H1 (cell line): ENCODE data around the gene ARHGDIG. TPM values are rescaled to one million over a fixed set of nuclear protein-coding genes. Genes with fewer than 3 reads are reported as not detected.

Experiments used
- CHD1 ChIP-seq: IDR thresholded peaks from 2 replicates; pipeline ENCODE4 v1.6.1; 2012; ENCODE audit warnings: low read depth, low read length, improper control_type of control experiment
- EP300 ChIP-seq, 2 experiments: IDR thresholded peaks; 1 replicate in 1 of 2; 2 replicates in 1 of 2; pipeline ENCODE4 v1.6.1; 2011 to 2012; ENCODE audit warnings: low read depth in 2 of 2, low read length in 2 of 2, mild to moderate bottlenecking in 2 of 2, borderline replicate concordance in 1 of 2, inconsistent platforms in 1 of 2, moderate library complexity in 1 of 2
- HDAC6 ChIP-seq: IDR thresholded peaks from one replicate; pipeline ENCODE4 v1.7.1; 2012; ENCODE audit warnings: low read depth, mild to moderate bottlenecking, inconsistent platforms, low read length, moderate library complexity
- NANOG ChIP-seq: IDR thresholded peaks from 2 replicates; pipeline ENCODE4 v1.6.1; 2011; ENCODE audit warnings: low read length, low read depth, mild to moderate bottlenecking, inconsistent platforms; ENCODE audit not compliant: insufficient read depth, poor library complexity, severe bottlenecking
- SAP30 ChIP-seq: fragments of 300-600 bp; sonication (generic); IDR thresholded peaks from 2 replicates; pipeline ENCODE4 v1.7.1; 2012; ENCODE audit warnings: low read length, moderate library complexity, mild to moderate bottlenecking, inconsistent platforms; ENCODE audit not compliant: insufficient read depth, insufficient replicate concordance
- TBP ChIP-seq: IDR thresholded peaks from 2 replicates; pipeline ENCODE4 v1.6.1; 2011; ENCODE audit warnings: low read depth, low read length, improper control_type of control experiment
- polyA plus RNA-seq, 7 experiments: library from polyadenylated mRNA; depleted of rRNA in 3 of 7; stranded (reverse) in 5 of 7; unstranded in 2 of 7; fragments of >200 nt in 5 of 7; fragments of 200-250 nt in 2 of 7; gene quantifications; 1 replicate in 5 of 7; 2 replicates in 1 of 7; 4 replicates in 1 of 7; pipeline versions ENCODE4 v1.2.1 to v1.2.3, GENCODE V29; 2011 to 2013; ENCODE audit warnings: missing spikeins in 2 of 7, mixed read lengths in 2 of 7
- total RNA-seq: library from RNA; stranded (reverse); fragmentation: NEBNext Ultra II Directional; extraction: Animal tissue kit (Norgen Biotek cat#: 25700); gene quantifications from 2 replicates; pipeline ENCODE4 v1.2.1, GENCODE V29; 2021

The ARHGDIG gene
- total and polyA plus RNA-seq, 2 of the 8 experiments (the other 6 are each of a cell fraction or from before 2014, with no cell fraction given), result 1.2 to 2.9 TPM

- TF ChIP-seq NANOG (no peak), SAP30 (no peak), HDAC6 (no peak), TBP (no peak), EP300 (IDR thresholded peaks at IDR 0.05; ENCODE audit: borderline replicate concordance in 1 of 2, low read depth in 2 of 2, low read length in 2 of 2) (no peak), CHD1 (no peak)
These were observed 15.9 kb downstream of the ARHGDIG start (continued) for GRCh38 chr16:296276-296675.
